ENCODE results near the gene PACSIN2. TPM values are rescaled to one million over a fixed set of nuclear protein-coding genes. Genes with fewer than 3 reads are reported as not detected.

PACSIN2 gene
- total and polyA plus RNA-seq, 2 of the 13 experiments (the other 11 are each of a cell fraction or from before 2014, with no cell fraction given), result 54.1 to 68.8 TPM

DNA sequence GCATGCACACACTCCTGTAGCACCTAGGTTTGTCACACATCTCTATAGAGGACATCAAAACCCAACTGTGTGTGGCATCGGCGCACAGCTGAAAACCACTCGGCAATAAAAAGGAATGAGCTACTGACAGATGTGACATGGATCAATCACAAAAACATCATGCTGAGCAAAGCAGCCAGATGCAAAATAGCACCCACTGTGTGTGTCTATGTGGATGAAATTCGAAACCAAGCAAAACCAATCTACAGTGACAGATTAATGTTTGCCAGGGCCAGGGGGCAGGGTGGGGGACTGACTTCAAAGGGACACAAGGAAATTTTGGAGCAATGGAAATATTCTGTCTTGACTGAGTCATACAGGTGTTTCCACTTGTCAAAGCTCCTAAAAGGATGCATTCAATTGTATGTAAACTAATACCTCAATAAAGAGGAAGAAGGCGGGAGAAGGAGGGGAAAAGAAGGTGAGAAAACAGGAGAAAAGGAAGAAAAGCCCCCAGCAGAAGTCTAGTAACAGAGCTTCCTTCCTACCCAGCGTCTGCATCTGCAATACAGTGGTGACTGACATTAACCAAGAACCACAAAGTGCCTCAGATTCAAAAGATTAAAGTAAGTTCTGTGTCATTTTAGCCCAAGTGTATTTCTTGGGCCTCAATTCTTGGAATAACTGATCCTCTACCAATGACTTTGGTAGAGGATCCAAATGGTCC is 49.8 kb downstream of the PACSIN2 start (continued):
- TF ChIP-seq, protein P1, sequence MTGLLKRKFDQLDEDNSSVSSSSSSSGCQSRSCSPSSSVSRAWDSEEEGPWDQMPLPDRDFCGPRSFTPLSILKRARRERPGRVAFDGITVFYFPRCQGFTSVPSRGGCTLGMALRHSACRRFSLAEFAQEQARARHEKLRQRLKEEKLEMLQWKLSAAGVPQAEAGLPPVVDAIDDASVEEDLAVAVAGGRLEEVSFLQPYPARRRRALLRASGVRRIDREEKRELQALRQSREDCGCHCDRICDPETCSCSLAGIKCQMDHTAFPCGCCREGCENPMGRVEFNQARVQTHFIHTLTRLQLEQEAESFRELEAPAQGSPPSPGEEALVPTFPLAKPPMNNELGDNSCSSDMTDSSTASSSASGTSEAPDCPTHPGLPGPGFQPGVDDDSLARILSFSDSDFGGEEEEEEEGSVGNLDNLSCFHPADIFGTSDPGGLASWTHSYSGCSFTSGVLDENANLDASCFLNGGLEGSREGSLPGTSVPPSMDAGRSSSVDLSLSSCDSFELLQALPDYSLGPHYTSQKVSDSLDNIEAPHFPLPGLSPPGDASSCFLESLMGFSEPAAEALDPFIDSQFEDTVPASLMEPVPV (CRISPR knock-in tag; IDR thresholded peaks at IDR 0.05), result no peak
- TF ChIP-seq, protein P2, sequence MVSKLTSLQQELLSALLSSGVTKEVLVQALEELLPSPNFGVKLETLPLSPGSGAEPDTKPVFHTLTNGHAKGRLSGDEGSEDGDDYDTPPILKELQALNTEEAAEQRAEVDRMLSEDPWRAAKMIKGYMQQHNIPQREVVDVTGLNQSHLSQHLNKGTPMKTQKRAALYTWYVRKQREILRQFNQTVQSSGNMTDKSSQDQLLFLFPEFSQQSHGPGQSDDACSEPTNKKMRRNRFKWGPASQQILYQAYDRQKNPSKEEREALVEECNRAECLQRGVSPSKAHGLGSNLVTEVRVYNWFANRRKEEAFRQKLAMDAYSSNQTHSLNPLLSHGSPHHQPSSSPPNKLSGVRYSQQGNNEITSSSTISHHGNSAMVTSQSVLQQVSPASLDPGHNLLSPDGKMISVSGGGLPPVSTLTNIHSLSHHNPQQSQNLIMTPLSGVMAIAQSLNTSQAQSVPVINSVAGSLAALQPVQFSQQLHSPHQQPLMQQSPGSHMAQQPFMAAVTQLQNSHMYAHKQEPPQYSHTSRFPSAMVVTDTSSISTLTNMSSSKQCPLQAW (CRISPR knock-in tag; IDR thresholded peaks at IDR 0.05), result peak; percentile 61; the same call in 1 of the 2 replicates
- TF ChIP-seq, protein P3, sequence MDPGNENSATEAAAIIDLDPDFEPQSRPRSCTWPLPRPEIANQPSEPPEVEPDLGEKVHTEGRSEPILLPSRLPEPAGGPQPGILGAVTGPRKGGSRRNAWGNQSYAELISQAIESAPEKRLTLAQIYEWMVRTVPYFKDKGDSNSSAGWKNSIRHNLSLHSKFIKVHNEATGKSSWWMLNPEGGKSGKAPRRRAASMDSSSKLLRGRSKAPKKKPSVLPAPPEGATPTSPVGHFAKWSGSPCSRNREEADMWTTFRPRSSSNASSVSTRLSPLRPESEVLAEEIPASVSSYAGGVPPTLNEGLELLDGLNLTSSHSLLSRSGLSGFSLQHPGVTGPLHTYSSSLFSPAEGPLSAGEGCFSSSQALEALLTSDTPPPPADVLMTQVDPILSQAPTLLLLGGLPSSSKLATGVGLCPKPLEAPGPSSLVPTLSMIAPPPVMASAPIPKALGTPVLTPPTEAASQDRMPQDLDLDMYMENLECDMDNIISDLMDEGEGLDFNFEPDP (CRISPR knock-in tag; conservative IDR thresholded peaks at IDR 0.05), result no peak
- TF ChIP-seq THYN1 (CRISPR knock-in tag; IDR thresholded peaks at IDR 0.05; ENCODE audit: borderline replicate concordance, low read depth) (no peak), HMG20B (CRISPR knock-in tag; conservative IDR thresholded peaks at IDR 0.05) (no peak), ZNF552 (CRISPR knock-in tag; IDR thresholded peaks at IDR 0.05; ENCODE audit: borderline replicate concordance) (no peak), HIVEP1 (CRISPR knock-in tag; IDR thresholded peaks at IDR 0.05) (no peak), ZNF841 (CRISPR knock-in tag; IDR thresholded peaks at IDR 0.05; ENCODE audit: borderline replicate concordance) (no peak), ZSCAN9 (CRISPR knock-in tag; IDR thresholded peaks at IDR 0.05; ENCODE audit: borderline replicate concordance) (no peak), SRSF4 (IDR thresholded peaks at IDR 0.05; ENCODE audit: low read depth, low read length, poor library complexity, severe bottlenecking) (no peak), ZKSCAN5 (CRISPR knock-in tag; IDR thresholded peaks at IDR 0.05) (no peak), ZNF441 (CRISPR knock-in tag; IDR thresholded peaks at IDR 0.05; ENCODE audit: borderline replicate concordance) (no peak), NR3C1 (CRISPR knock-in tag; IDR thresholded peaks at IDR 0.05) (no peak), NFE2L2 (IDR thresholded peaks at IDR 0.05; ENCODE audit: low read length) (no peak), MAFF (IDR thresholded peaks at IDR 0.05; ENCODE audit: low read depth, low read length) (peak; percentile 14; the same call in 1 of the 2 replicates)
- TF ChIP-seq, protein P4, sequence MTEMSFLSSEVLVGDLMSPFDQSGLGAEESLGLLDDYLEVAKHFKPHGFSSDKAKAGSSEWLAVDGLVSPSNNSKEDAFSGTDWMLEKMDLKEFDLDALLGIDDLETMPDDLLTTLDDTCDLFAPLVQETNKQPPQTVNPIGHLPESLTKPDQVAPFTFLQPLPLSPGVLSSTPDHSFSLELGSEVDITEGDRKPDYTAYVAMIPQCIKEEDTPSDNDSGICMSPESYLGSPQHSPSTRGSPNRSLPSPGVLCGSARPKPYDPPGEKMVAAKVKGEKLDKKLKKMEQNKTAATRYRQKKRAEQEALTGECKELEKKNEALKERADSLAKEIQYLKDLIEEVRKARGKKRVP (CRISPR knock-in tag; IDR thresholded peaks at IDR 0.05), result peak in 1 of 2 experiments; percentile 70; a peak in 2 of 4 replicates
- TF ChIP-seq, protein P5, sequence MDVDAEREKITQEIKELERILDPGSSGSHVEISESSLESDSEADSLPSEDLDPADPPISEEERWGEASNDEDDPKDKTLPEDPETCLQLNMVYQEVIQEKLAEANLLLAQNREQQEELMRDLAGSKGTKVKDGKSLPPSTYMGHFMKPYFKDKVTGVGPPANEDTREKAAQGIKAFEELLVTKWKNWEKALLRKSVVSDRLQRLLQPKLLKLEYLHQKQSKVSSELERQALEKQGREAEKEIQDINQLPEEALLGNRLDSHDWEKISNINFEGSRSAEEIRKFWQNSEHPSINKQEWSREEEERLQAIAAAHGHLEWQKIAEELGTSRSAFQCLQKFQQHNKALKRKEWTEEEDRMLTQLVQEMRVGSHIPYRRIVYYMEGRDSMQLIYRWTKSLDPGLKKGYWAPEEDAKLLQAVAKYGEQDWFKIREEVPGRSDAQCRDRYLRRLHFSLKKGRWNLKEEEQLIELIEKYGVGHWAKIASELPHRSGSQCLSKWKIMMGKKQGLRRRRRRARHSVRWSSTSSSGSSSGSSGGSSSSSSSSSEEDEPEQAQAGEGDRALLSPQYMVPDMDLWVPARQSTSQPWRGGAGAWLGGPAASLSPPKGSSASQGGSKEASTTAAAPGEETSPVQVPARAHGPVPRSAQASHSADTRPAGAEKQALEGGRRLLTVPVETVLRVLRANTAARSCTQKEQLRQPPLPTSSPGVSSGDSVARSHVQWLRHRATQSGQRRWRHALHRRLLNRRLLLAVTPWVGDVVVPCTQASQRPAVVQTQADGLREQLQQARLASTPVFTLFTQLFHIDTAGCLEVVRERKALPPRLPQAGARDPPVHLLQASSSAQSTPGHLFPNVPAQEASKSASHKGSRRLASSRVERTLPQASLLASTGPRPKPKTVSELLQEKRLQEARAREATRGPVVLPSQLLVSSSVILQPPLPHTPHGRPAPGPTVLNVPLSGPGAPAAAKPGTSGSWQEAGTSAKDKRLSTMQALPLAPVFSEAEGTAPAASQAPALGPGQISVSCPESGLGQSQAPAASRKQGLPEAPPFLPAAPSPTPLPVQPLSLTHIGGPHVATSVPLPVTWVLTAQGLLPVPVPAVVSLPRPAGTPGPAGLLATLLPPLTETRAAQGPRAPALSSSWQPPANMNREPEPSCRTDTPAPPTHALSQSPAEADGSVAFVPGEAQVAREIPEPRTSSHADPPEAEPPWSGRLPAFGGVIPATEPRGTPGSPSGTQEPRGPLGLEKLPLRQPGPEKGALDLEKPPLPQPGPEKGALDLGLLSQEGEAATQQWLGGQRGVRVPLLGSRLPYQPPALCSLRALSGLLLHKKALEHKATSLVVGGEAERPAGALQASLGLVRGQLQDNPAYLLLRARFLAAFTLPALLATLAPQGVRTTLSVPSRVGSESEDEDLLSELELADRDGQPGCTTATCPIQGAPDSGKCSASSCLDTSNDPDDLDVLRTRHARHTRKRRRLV (CRISPR knock-in tag; IDR thresholded peaks at IDR 0.05), result no peak
